GM21528 (cell line): ENCODE results near the gene FKBP8.
"Not testable (repeated sequence)": the region's sequence is repeated elsewhere in the genome, so short reads cannot be mapped to it uniquely, and the experiment has no call there.

Experiments used
- ATAC-seq: cut with Tn5 transposase; IDR thresholded peaks from one replicate; pipeline ENCODE4 v1.9.1; 2021; ENCODE audit warnings: mild to moderate bottlenecking, moderate library complexity; ENCODE audit not compliant: unreplicated experiment, low FRiP score

Gene FKBP8

DNA sequence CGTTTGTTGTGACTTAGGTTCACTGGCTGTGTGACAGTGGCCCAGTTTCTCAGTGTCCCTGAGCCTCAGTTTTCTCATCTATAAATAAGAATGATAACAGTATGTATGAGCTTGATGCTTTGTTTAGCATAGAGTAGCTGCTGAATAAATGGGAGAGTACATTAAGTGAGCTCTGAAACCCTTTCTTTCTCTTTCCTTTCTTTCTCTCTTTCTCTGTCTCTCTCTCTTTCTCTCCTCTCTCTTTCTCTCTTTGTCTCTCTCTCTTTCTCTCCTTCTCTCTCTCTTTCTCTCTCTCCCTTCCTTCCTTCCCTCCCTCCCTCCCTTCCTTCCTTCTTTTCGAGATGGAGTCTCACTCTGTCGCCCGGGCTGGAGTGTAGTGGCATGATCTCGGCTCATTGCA, 16.3 kb upstream of the FKBP8 start:
- ATAC-seq, result no peak

- peak; percentile 4 for ATAC-seq
Observed at GRCh38 chr19:18558604-18559003, 15.2 kb upstream of the FKBP8 start.

- ATAC-seq, result peak; percentile 9
Observed at GRCh38 chr19:18558202-18558555, 14.8 kb upstream of the FKBP8 start.

DNA sequence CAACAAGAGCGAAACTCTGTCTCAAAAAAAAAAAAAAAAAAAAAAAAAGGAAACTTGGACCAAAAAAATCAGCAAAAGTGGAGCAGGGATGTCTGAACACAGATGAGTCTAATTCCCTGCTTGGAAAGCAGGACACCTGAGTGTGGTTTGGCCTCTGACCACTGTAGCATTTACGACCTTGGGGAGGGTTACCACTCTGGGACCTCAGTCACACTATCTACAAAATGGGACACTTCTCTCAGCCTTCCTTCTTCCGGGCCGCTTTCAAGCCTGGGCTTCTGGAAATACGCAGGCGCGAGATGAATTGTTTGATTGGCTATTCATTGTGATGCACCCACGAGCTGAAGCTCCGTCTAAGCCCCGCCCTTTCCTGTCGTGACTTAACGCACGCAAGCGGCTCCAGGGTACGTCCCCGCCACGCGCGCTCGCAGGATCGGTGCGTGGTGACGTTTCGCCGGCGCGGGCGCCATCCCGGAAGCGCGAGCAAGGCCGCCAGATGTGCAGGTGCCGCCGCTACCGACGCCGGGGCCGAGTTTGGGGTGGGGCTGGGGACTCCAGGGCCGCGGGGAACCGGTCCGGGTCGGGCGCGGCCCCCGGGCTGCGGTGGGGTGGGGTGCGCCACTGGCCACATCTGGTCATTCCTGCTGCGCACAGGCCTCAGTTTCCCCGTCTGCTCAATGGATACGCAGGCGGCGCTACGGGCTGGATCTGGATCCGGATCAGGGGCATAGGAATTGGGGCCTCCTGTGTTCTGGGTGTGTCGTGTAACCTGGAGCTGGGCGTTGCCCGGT, 14.2 kb upstream of the FKBP8 start, which contains the start of gene KXD1:
Gene KXD1 (plus strand): TSS at position 460 of the 791 bp plus-strand sequence. CDS start 4,187 bp downstream, outside the sequence.
- ATAC-seq, result peak; percentile 81

- no peak for ATAC-seq
Observed at GRCh38 chr19:18551631-18552030, 8.3 kb upstream of the FKBP8 start.

GRCh38 chr19:18543814-18544475, 572 bp upstream of the FKBP8 start:
- peak; percentile 58 for ATAC-seq

GRCh38 chr19:18541992-18542940, 1.1 kb downstream of the FKBP8 start:
- ATAC-seq, result no peak

DNA sequence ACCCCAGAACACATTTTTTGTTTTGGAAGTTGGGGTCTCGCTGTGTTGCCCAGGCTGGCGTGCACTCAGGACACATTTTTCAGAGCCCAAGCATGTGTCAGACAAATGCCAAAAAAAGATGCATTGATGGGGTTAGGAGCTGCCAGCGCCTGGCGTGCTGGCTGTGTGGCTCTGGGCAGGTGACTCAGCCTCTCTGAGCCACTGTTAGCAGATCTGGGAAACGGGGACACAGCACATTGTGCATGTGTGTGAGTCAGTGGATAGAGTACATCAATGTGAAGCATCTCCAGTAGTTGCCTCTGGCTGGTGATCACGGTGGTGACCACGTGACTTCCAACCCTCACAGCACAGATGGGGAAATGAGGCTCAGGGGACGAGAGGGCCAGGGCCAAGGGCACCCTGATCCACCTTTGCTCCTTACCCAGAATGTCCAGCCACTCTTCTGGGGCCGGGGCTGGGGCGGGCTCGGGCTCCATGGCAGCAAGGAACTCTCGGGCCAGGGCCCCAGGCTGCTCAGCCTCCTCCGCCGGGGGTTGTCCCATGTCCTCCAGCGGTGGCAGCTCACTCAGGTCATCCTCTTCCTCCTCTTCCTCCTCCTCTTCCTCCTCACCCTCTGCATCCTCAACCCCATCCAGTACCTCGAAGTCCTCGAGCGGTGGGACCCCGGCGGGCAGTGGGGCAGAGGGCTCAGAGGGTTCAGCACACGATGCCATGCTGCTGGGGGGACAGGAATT, 1.9 kb downstream of the FKBP8 start:
- no peak for ATAC-seq

DNA sequence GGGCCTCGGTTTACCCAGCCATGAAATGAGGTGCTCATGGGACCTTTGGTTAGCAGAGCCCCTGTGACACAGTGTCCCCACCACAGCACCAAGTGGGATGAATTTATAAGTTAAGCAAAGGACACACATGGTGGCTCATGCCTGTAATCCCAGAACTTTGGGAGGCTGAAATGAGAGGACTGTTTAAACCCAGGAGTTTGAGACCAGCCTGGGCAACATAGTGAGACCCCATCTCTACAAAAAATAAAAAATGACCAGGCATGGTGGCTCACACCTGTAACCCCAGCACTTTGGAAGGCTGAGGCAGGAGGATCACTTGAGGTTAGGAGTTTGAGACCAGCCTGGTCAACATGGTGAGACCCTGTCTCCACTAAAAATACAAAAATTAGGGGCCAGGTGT, 3.2 kb downstream of the FKBP8 start:
- not testable (repeated sequence) for ATAC-seq

GRCh38 chr19:18539372-18539771, 4.0 kb downstream of the FKBP8 start:
- no peak for ATAC-seq

DNA sequence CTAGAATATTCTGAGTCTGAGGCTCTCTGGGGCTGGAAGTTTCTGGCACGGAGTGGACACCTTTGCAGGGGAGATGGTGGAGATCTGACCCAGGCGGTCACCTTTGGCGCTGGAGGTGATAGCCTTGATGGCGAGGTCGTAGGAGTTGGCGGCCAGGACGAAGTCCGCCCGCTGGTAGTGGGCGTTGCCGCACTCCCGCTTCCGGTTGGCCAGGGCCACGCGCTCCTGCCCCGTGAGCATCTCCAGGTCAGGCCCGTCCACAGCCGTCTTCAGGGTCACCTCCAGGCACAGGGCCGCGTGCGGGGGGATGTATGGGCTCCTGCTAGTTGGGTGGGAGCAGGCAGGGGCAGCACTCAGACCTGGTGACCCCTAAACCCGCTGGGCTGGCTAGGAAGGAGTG, 5.3 kb downstream of the FKBP8 start:
- no peak for ATAC-seq

GRCh38 chr19:18537431-18537830, 5.9 kb downstream of the FKBP8 start:
- no peak for ATAC-seq

GRCh38 chr19:18536475-18536874, 6.9 kb downstream of the FKBP8 start:
- ATAC-seq, result no peak

DNA sequence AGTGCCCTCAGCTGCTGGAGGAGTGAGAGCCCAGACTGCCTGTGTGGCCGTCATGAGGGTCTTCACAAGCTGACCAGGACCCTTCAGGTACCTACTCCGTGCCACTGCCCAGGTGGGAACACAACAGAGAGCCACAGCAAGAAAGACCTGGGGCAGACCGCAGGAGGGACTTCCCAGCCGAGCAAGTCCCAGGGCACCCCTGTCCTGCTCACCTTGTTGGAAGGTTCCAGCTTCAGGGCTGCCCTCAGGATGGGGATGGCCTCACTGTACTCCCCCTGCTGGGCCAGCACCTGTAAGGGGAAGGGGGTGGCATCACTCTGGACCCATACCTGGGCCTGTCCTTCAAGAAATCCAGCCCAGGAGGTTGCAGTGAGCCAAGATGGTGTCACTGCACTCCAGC, 10.3 kb downstream of the FKBP8 start:
- no peak for ATAC-seq

DNA sequence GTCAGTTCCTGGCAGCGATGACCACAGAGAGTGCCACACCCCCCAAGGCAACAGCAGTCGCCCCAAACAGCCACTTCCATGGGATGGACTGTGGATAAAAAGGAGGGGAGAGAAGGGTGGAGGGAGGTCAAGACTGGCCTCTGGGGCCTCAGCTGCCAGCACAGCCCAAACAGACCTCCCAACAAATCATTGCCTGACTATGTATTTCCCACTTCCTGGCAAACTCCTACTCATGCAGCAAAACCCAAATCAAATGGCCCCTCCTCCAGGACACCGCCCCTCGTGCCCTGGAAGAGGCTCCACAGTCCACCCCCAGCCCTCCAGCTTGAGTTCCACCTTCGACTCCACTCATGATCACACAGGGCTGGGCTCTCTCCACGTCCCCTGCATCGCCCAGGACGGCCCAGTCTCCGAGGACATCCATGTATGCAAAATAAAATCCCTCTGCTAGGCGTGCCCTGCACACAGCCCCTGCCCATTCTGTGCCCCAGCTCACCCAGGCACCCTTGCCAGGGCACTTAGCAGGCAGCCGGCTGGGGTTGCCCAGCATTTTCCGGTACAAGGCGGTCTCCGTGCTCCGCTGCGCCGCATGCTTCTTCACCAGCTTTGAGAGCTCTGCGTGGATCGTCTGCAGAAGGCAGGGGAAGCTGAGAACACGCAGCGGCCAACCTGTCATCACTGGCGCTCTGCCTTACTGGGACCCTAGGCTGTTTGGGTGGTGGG, 11.0 kb downstream of the FKBP8 start:
- no peak for ATAC-seq

DNA sequence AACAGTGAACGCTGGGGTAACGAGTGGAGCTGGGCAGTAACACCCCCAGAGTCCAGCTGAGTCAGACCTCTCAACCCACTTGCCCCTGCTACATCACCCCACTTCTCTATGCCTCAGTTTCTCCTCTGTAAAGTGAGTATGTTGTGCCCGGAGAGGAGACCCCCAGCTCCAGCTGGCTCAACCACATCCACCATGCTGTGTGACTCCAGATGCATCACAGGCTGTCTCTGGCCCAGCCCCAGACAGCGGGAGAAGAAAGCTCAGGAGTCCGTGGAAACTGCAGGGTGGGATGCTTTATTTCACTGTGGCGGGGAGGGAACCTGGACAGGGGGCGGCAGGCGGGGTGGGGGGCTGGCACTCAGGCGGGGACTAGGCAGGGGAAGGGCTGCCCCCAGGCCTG, 11.9 kb downstream of the FKBP8 start:
- ATAC-seq, result no peak

DNA sequence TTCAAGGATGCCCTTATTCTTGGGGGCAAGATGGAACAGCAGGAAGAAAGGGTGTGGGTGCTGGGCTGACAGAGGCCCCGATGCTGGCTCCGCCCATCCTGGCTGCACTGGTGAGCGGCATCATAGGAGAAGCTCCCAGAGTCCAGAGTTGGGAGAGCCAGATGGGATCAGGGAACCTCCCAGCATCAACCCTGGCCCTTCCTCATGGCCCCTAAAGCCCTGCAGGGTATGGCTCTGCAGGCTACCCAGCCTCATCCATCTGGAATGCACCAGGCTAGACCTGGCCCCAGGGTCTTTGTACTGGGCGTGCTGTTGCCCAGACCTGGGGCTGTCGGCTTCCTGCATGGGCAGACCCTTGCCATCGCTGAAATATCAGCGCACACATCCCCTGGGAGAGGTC, 13.6 kb downstream of the FKBP8 start:
- ATAC-seq, result no peak

DNA sequence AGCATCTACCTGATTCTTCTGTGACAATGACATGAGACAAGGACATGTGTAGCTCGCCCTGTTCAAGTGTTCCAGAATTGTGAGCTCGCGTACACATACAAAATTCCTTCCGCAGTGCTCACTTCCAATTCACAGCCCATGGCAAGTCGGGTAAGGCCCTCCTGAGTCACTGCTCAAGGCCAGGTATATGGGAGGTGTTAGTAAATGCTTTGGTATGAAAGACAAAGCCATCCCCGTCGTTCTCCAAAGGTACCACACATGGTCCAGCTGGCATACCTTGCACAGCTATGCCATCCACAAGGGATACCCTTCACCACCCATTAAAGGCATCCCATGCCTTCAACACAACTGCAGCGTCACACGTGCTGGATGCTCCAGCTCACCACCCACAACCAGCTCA, 17.1 kb downstream of the FKBP8 start:
- ATAC-seq, result no peak

DNA sequence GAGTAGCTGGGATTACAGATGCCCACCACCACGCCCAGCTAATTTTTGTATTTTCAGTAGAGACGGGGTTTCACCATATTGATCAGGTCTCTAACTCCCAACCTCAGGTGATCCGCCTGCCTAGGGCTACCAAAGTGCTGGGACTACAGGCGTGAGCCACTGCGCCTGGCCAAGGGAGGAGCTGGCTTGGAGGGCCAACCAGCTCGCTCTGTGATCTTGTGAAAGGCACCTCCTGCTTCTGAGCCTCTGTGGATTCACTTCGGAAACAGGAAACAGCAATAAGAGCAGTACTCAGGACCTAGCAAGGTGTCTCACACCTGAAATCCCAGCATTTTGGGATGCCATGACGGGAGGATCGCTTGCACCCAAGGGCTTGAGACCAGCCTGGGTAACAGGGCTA, 19.5 kb downstream of the FKBP8 start:
- no peak for ATAC-seq
